ENCODE measurements around the gene MFAP4.

MFAP4 gene

DNA sequence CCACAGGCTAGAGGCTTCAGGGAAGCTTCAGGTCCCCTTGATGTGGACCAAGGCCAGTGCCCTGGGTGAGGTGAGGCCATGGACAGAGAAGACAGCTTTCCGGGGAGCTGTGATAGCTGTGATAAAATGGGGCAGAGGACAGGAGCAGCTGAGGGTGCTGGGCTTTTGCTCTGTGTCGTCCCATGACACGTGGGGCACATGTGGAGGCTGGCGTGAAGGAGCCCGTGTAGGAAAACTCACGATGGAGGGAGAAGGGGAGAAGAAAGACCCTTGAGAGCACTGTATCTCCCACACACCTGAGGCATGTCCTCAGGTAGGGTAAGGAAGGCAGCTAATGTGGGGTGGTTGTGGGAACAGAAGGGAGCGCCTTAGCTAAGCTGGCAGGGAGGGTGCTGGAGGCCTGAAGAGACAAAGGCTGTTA, 45.8 kb downstream of the MFAP4 start:
- Histone ChIP-seq H3K27me3 (ENCODE audit: insufficient read depth, poor library complexity, severe bottlenecking) (no peaks in the 10 kb centered on the region), H3K4me3 (replicated peaks; ENCODE audit: insufficient read depth, low read length) (no peak overlapping the region), H3K27ac (replicated peaks) (no peak overlapping the region)
- TF ChIP-seq, protein P1, sequence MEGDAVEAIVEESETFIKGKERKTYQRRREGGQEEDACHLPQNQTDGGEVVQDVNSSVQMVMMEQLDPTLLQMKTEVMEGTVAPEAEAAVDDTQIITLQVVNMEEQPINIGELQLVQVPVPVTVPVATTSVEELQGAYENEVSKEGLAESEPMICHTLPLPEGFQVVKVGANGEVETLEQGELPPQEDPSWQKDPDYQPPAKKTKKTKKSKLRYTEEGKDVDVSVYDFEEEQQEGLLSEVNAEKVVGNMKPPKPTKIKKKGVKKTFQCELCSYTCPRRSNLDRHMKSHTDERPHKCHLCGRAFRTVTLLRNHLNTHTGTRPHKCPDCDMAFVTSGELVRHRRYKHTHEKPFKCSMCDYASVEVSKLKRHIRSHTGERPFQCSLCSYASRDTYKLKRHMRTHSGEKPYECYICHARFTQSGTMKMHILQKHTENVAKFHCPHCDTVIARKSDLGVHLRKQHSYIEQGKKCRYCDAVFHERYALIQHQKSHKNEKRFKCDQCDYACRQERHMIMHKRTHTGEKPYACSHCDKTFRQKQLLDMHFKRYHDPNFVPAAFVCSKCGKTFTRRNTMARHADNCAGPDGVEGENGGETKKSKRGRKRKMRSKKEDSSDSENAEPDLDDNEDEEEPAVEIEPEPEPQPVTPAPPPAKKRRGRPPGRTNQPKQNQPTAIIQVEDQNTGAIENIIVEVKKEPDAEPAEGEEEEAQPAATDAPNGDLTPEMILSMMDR (IDR thresholded peaks at IDR 0.05; ENCODE audit: insufficient read depth, low read length): no peak
- TF ChIP-seq POLR2AphosphoS5 (IDR thresholded peaks at IDR 0.05; ENCODE audit: low read depth) (no peak), GABPA (IDR thresholded peaks at IDR 0.05; ENCODE audit: low read depth) (no peak), SPI1 (IDR thresholded peaks at IDR 0.05; ENCODE audit: borderline replicate concordance, low read depth) (no peak)
- TF ChIP-seq, protein P2, sequence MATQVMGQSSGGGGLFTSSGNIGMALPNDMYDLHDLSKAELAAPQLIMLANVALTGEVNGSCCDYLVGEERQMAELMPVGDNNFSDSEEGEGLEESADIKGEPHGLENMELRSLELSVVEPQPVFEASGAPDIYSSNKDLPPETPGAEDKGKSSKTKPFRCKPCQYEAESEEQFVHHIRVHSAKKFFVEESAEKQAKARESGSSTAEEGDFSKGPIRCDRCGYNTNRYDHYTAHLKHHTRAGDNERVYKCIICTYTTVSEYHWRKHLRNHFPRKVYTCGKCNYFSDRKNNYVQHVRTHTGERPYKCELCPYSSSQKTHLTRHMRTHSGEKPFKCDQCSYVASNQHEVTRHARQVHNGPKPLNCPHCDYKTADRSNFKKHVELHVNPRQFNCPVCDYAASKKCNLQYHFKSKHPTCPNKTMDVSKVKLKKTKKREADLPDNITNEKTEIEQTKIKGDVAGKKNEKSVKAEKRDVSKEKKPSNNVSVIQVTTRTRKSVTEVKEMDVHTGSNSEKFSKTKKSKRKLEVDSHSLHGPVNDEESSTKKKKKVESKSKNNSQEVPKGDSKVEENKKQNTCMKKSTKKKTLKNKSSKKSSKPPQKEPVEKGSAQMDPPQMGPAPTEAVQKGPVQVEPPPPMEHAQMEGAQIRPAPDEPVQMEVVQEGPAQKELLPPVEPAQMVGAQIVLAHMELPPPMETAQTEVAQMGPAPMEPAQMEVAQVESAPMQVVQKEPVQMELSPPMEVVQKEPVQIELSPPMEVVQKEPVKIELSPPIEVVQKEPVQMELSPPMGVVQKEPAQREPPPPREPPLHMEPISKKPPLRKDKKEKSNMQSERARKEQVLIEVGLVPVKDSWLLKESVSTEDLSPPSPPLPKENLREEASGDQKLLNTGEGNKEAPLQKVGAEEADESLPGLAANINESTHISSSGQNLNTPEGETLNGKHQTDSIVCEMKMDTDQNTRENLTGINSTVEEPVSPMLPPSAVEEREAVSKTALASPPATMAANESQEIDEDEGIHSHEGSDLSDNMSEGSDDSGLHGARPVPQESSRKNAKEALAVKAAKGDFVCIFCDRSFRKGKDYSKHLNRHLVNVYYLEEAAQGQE (IDR thresholded peaks at IDR 0.05; ENCODE audit: insufficient replicate concordance, low read depth): no peak
- DNase-seq (ENCODE audit: low read depth in 1 of 2, low spot score in 1 of 2): no peak

DNA sequence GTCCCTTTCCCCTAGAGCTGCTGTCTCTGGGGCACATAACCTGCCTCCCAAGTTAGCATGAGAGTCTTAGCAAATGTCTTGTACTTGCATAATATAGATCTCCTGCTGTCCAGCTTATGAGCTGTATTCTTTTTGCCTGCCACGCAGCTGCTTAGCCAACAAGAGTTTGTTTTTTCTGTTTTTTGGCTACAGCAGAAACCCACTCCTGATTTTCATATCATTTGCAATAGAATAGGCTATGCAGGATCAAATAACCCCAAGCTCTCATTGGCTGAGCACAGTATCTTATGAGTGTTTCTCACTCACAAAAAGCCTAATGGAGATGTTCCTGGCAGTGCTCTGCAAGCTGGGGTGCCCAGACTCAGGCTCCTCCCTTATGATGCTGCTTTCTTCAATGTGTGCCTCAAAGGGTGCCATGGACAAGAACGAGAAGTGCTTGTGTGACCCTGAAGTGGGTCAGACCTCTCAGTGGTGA, 47.6 kb downstream of the MFAP4 start:
- DNase-seq (ENCODE audit: low read depth in 1 of 2, low spot score in 1 of 2): no peak
- no peak overlapping the region for H3K4me3 ChIP-seq (replicated peaks; ENCODE audit: insufficient read depth, low read length)
- no peaks in the 10 kb centered on the region for H3K27me3 ChIP-seq (ENCODE audit: insufficient read depth, poor library complexity, severe bottlenecking)
- TF ChIP-seq GABPA (IDR thresholded peaks at IDR 0.05; ENCODE audit: low read depth) (no peak), SPI1 (IDR thresholded peaks at IDR 0.05; ENCODE audit: borderline replicate concordance, low read depth) (no peak), POLR2AphosphoS5 (IDR thresholded peaks at IDR 0.05; ENCODE audit: low read depth) (no peak)
- TF ChIP-seq, protein P2 (IDR thresholded peaks at IDR 0.05; ENCODE audit: insufficient replicate concordance, low read depth): no peak
- TF ChIP-seq, protein P1 (IDR thresholded peaks at IDR 0.05; ENCODE audit: insufficient read depth, low read length): no peak
- H3K27ac ChIP-seq (replicated peaks): no peak overlapping the region

DNA sequence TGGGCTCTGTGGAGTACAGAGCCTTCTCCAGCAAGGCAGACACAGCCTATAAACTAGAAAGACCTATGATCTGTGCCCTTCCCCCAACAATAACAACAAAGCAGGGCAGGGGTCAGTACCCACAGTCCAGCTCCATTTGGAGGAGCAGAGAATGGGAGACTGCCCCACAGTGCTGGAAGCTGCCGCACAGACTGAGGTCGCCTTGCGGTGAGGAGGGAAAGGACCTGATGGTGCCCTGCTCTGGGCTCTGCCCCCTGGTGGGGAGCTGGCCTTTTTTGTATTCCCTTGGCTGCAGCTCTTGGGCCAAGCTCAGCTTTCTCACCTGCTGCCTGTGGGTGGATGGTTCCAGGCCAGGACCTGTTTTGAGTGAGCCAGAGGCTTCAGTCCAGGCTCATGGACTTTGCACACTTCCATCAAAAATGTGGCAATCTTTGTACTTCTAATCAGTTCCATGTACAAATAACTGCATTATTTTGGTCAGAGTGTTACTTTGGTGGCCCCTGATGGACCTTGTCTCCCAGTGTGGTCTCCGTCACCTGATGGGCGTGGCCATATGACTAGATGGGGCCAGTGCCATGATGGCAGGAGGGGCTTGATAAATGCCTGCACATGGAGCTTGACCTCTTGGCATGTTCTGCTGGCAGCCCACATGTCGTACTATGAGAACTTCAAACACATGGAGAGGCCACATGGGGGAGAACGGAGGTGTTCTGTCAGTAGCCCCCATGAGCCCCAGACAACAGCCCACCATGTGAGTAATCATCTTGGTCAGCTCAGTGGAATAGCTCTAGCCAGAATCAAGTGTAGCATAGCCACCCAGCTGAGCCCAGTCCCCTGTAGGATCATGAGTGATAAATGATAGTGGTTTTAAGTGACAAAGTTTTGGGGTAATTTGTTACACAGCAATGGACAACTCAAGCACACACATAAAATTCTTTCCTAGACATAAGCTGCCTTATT, 48.7 kb downstream of the MFAP4 start:
- TF ChIP-seq, protein P1 (IDR thresholded peaks at IDR 0.05; ENCODE audit: insufficient read depth, low read length): peak; percentile 56
- TF ChIP-seq, protein P2 (IDR thresholded peaks at IDR 0.05; ENCODE audit: insufficient replicate concordance, low read depth): no peak
- peak in 1 of 2 experiments; percentile 57 for DNase-seq (ENCODE audit: low read depth in 1 of 2, low spot score in 1 of 2)
- no peaks in the 10 kb centered on the region for H3K27me3 ChIP-seq (ENCODE audit: insufficient read depth, poor library complexity, severe bottlenecking)
- H3K4me3 ChIP-seq (replicated peaks; ENCODE audit: insufficient read depth, low read length): no peak overlapping the region
- no peak overlapping the region for H3K27ac ChIP-seq (replicated peaks)
